HepG2 (cell line): ENCODE measurements around the gene INTS1. TPM values are rescaled to one million over a fixed set of nuclear protein-coding genes. Genes with fewer than 3 reads are reported as not detected.
A peak's percentile ranks its signal among the peaks of the same experiment; 100 is the strongest.

Experiments used
- BATF2 ChIP-seq: sonication (generic); formaldehyde crosslinking; IDR thresholded peaks from 2 replicates; pipeline ENCODE4 v1.8.0; 2022; ENCODE audit warnings: mild to moderate bottlenecking, missing genetic modification reagents, moderate library complexity
- CEBPB ChIP-seq: IDR thresholded peaks from 2 replicates; pipeline ENCODE4 v1.6.1; 2011; ENCODE audit warnings: low read depth, low read length, improper control_type of control experiment, borderline replicate concordance
- FOXC1 ChIP-seq: sonication (generic); formaldehyde crosslinking; IDR thresholded peaks from 2 replicates; pipeline ENCODE4 v1.8.0; 2022; ENCODE audit warnings: mild to moderate bottlenecking, missing genetic modification reagents, borderline replicate concordance
- GTF3A ChIP-seq: sonication (generic); formaldehyde crosslinking; conservative IDR thresholded peaks from 2 replicates; pipeline ENCODE4 v1.4.0; 2020; ENCODE audit warnings: mild to moderate bottlenecking, missing genetic modification reagents
- HNF4A ChIP-seq: sonication (generic); formaldehyde crosslinking; IDR thresholded peaks from 2 replicates; pipeline ENCODE4 v1.4.0; 2020; ENCODE audit warnings: missing genetic modification reagents
- MAFG ChIP-seq: sonication (generic); formaldehyde crosslinking; IDR thresholded peaks from 2 replicates; pipeline ENCODE4 v1.5.1; 2020; ENCODE audit warnings: mild to moderate bottlenecking, missing genetic modification reagents
- NFE2L2 ChIP-seq: fragments of 150-350 bp; IDR thresholded peaks from 2 replicates; pipeline ENCODE4 v1.6.1; 2014; ENCODE audit warnings: low read length
- PCBP2 ChIP-seq: fragments of 200-400 bp; formaldehyde crosslinking; optimal IDR thresholded peaks from 2 replicates; pipeline ENCODE3; 2018; ENCODE audit warnings: low read length, low read depth; ENCODE audit not compliant: poor library complexity, severe bottlenecking
- REL ChIP-seq: sonication (generic); formaldehyde crosslinking; conservative IDR thresholded peaks from 2 replicates; pipeline ENCODE4 v1.8.0; 2022; ENCODE audit warnings: mild to moderate bottlenecking, missing genetic modification reagents, moderate library complexity
- SP4 ChIP-seq: sonication (generic); formaldehyde crosslinking; IDR thresholded peaks from 2 replicates; pipeline ENCODE4 v1.8.1; 2023; ENCODE audit warnings: mild to moderate bottlenecking, missing genetic modification reagents
- ZNF160 ChIP-seq: sonication (generic); formaldehyde crosslinking; IDR thresholded peaks from 2 replicates; pipeline ENCODE4 v1.8.0; 2022; ENCODE audit warnings: mild to moderate bottlenecking, inconsistent platforms, missing genetic modification reagents
- ZNF20 ChIP-seq: sonication (generic); formaldehyde crosslinking; IDR thresholded peaks from 2 replicates; pipeline ENCODE4 v1.4.0; 2020; ENCODE audit warnings: mild to moderate bottlenecking, moderate library complexity, missing genetic modification reagents
- ZNF276 ChIP-seq: sonication (generic); formaldehyde crosslinking; IDR thresholded peaks from 2 replicates; pipeline ENCODE4 v1.4.0; 2020; ENCODE audit warnings: mild to moderate bottlenecking, low read depth, missing genetic modification reagents
- ZNF292 ChIP-seq: sonication (generic); formaldehyde crosslinking; IDR thresholded peaks from 2 replicates; pipeline ENCODE4 v1.8.1; 2022; ENCODE audit warnings: mild to moderate bottlenecking, low read depth, missing genetic modification reagents, borderline replicate concordance
- ZNF34 ChIP-seq: sonication (generic); formaldehyde crosslinking; IDR thresholded peaks from 2 replicates; pipeline ENCODE4 v1.4.0; 2020; ENCODE audit warnings: mild to moderate bottlenecking, missing genetic modification reagents, borderline replicate concordance
- ZNF713 ChIP-seq: sonication (generic); formaldehyde crosslinking; IDR thresholded peaks from 2 replicates; pipeline ENCODE4 v1.4.0; 2020; ENCODE audit warnings: mild to moderate bottlenecking, missing genetic modification reagents
- polyA plus RNA-seq, 8 experiments: library from polyadenylated mRNA; depleted of rRNA in 3 of 8; stranded (reverse) in 7 of 8; unstranded in 1 of 8; fragments of >200 nt; fragmentation: Illumina TruSeq in 4 of 8; extraction: Trizol in 4 of 8; gene quantifications; 2 replicates each; pipeline versions ENCODE4 v1.2.1 to v1.2.3, GENCODE V29; 2011 to 2016; ENCODE audit warnings: low read depth in 4 of 8, missing spikeins in 1 of 8, mixed read lengths in 1 of 8; ENCODE audit not compliant: insufficient read depth in 1 of 8
- total RNA-seq, 5 experiments: library from RNA; depleted of rRNA; stranded (reverse); fragments of >200 nt; fragmentation: Illumina TruSeq; extraction: Trizol; gene quantifications; 2 replicates each; pipeline ENCODE4 v1.2.3, GENCODE V29; 2016; ENCODE audit warnings: low read depth in 1 of 5
- TF ChIP-seq, protein P1 (sequence below): sonication (generic); formaldehyde crosslinking; IDR thresholded peaks from 2 replicates; pipeline ENCODE4 v1.4.0; 2020; ENCODE audit warnings: missing genetic modification reagents
- TF ChIP-seq, protein P2 (sequence below), 2 experiments: fragments of 450-650 bp in 1 of 2; sonication (generic) in 1 of 2; formaldehyde crosslinking; IDR thresholded peaks; 2 replicates each; pipeline versions ENCODE4 v1.5.0 to v1.8.0; 2020 to 2022; ENCODE audit warnings: mild to moderate bottlenecking in 1 of 2, missing genetic modification reagents in 1 of 2
- TF ChIP-seq, protein P3 (sequence below): sonication (generic); formaldehyde crosslinking; IDR thresholded peaks from 2 replicates; pipeline ENCODE4 v1.4.0; 2020; ENCODE audit warnings: missing genetic modification reagents, borderline replicate concordance

Gene INTS1
- total and polyA plus RNA-seq, 2 of the 13 experiments (the other 11 are each of a cell fraction or from before 2014, with no cell fraction given) = 13.7 to 29.0 TPM

DNA sequence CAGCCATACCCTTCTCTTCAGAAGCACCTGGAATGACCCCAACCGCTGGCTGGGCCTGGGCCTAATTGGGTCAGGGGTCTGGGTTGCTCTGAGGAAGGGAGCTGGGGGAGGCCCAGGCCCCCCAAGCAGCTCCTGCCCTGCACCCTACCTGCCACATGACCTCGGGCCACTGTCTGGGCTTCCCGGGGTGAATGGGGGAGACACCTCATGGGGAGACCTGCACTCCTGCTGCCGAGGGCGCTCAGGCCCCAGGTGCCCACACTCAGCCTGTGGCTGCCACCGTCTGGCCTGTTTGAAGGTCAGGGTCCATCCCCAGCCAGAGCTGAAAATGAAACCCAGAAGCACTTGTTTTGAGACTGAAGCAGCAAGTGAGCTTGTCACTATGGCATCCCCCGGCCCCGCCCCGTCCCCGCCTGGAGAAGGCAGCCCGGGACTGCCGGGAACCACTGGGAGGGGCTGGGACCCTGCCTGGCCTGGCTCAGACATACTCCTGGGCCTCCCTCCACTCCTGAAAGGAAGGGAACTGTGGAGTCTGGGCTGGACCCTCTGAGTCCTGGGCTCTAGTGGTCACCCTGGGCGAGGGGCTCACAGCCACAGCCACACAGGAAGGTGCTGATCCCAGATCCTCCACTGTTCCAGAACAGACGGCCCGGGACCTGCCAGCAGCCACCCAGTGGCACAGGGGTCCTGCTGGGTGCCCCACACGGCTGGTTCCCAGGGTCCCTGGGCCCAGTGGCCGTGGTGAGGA, 37.5 kb downstream of the INTS1 start (continued):
- peak; percentile 64; the same call in 1 of the 2 replicates for TF ChIP-seq FOXC1 (CRISPR knock-in tag)
- TF ChIP-seq, protein P1, sequence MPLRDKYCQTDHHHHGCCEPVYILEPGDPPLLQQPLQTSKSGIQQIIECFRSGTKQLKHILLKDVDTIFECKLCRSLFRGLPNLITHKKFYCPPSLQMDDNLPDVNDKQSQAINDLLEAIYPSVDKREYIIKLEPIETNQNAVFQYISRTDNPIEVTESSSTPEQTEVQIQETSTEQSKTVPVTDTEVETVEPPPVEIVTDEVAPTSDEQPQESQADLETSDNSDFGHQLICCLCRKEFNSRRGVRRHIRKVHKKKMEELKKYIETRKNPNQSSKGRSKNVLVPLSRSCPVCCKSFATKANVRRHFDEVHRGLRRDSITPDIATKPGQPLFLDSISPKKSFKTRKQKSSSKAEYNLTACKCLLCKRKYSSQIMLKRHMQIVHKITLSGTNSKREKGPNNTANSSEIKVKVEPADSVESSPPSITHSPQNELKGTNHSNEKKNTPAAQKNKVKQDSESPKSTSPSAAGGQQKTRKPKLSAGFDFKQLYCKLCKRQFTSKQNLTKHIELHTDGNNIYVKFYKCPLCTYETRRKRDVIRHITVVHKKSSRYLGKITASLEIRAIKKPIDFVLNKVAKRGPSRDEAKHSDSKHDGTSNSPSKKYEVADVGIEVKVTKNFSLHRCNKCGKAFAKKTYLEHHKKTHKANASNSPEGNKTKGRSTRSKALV (CRISPR knock-in tag) = peak; percentile 63
- TF ChIP-seq NFE2L2 = no peak
- peak; percentile 60; the same call in 1 of the 2 replicates for TF ChIP-seq SP4
- TF ChIP-seq REL = no peak
- TF ChIP-seq ZNF34 (CRISPR knock-in tag) = no peak
- no peak for TF ChIP-seq GTF3A (CRISPR knock-in tag)
- TF ChIP-seq MAFG = no peak
- no peak for TF ChIP-seq PCBP2
- TF ChIP-seq BATF2 (CRISPR knock-in tag) = no peak
- peak; percentile 84 for TF ChIP-seq HNF4A (CRISPR knock-in tag)
- 0 out of 2 replicates have a peak, but pooled peaks have one; percentile 58 for TF ChIP-seq ZNF713 (CRISPR knock-in tag)
- TF ChIP-seq ZNF276 = 0 out of 2 replicates have a peak, but pooled peaks have one; percentile 20
- TF ChIP-seq ZNF292 (CRISPR knock-in tag) = peak; percentile 49; the same call in 1 of the 2 replicates
- TF ChIP-seq, protein P2, sequence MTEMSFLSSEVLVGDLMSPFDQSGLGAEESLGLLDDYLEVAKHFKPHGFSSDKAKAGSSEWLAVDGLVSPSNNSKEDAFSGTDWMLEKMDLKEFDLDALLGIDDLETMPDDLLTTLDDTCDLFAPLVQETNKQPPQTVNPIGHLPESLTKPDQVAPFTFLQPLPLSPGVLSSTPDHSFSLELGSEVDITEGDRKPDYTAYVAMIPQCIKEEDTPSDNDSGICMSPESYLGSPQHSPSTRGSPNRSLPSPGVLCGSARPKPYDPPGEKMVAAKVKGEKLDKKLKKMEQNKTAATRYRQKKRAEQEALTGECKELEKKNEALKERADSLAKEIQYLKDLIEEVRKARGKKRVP (CRISPR knock-in tag; IDR thresholded peaks at IDR 0.05) = no peak
- TF ChIP-seq ZNF20 = no peak
- 0 out of 2 replicates have a peak, but pooled peaks have one; percentile 59 for TF ChIP-seq ZNF160 (CRISPR knock-in tag)
- TF ChIP-seq, protein P3, sequence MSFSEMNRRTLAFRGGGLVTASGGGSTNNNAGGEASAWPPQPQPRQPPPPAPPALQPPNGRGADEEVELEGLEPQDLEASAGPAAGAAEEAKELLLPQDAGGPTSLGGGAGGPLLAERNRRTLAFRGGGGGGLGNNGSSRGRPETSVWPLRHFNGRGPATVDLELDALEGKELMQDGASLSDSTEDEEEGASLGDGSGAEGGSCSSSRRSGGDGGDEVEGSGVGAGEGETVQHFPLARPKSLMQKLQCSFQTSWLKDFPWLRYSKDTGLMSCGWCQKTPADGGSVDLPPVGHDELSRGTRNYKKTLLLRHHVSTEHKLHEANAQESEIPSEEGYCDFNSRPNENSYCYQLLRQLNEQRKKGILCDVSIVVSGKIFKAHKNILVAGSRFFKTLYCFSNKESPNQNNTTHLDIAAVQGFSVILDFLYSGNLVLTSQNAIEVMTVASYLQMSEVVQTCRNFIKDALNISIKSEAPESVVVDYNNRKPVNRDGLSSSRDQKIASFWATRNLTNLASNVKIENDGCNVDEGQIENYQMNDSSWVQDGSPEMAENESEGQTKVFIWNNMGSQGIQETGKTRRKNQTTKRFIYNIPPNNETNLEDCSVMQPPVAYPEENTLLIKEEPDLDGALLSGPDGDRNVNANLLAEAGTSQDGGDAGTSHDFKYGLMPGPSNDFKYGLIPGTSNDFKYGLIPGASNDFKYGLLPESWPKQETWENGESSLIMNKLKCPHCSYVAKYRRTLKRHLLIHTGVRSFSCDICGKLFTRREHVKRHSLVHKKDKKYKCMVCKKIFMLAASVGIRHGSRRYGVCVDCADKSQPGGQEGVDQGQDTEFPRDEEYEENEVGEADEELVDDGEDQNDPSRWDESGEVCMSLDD (CRISPR knock-in tag) = peak; percentile 67; the same call in 1 of the 2 replicates
- TF ChIP-seq CEBPB = no peak
